OCI-LY3 (cell line): ENCODE data around the gene ST6GALNAC2.

ENCODE experiments used
- H2AFZ ChIP-seq: fragments of 200-600, 300-600 bp; shearing (Covaris generic); 2 replicates; pipeline ENCODE4 v1.6.0; 2014; ENCODE audit warnings: antibody characterized with exemption, low read depth, low read length
- H3K27ac ChIP-seq: fragments of 200-600, 300-600 bp; sonication (generic); 2 replicates; pipeline ENCODE4 v1.5.1; 2014; ENCODE audit warnings: mild to moderate bottlenecking, low read length, moderate library complexity, mixed read lengths
- H3K27me3 ChIP-seq: fragments of 200-600, 300-600 bp; sonication (generic); 2 replicates; pipeline ENCODE4 v1.6.1; 2014; ENCODE audit warnings: low read depth, low read length, mixed read lengths
- H3K36me3 ChIP-seq: fragments of 200-600, 300-600 bp; sonication (generic); replicated peaks from 2 replicates; pipeline ENCODE3; 2014; ENCODE audit warnings: low read depth, low read length, mixed read lengths
- H3K4me1 ChIP-seq: fragments of 300-600, 200-600 bp; sonication (generic); 2 replicates; pipeline ENCODE4 v1.6.1; 2014; ENCODE audit warnings: low read length, mixed read lengths
- H3K4me2 ChIP-seq: fragments of 200-600, 300-600 bp; sonication (generic); 2 replicates; pipeline ENCODE4 v1.6.1; 2014; ENCODE audit warnings: low read length, mixed read lengths
- H3K4me3 ChIP-seq: fragments of 300-600, 200-600 bp; sonication (generic); 2 replicates; pipeline ENCODE4 v1.5.1; 2014; ENCODE audit warnings: antibody characterized with exemption, mild to moderate bottlenecking, low read length, moderate library complexity
- H3K79me2 ChIP-seq: fragments of 300-600, 200-600 bp; shearing (Covaris generic); 2 replicates; pipeline ENCODE4 v1.6.1; 2014; ENCODE audit warnings: mild to moderate bottlenecking, low read length, mixed read lengths
- H3K9ac ChIP-seq: fragments of 300-600, 200-600 bp; shearing (Covaris generic); 2 replicates; pipeline ENCODE4 v1.6.0; 2014; ENCODE audit warnings: mild to moderate bottlenecking, low read length, moderate library complexity
- H3K9me3 ChIP-seq: fragments of 200-600, 300-600 bp; shearing (Covaris generic); 2 replicates; pipeline ENCODE4 v1.6.1; 2014; ENCODE audit warnings: low read length, mixed read lengths; ENCODE audit not compliant: insufficient read depth
- H4K20me1 ChIP-seq: fragments of 200-600, 300-600 bp; sonication (generic); 2 replicates; pipeline ENCODE4 v1.6.1; 2016; ENCODE audit warnings: low read length, mixed read lengths; ENCODE audit not compliant: insufficient read depth
- CTCF ChIP-seq: fragments of 200-600, 300-600 bp; sonication (generic); IDR thresholded peaks from 2 replicates; pipeline ENCODE4 v1.5.1; 2014; ENCODE audit warnings: antibody characterized with exemption, low read length, low read depth
- EZH2phosphoT487 ChIP-seq: fragments of 200-600 bp; shearing (Covaris generic); IDR thresholded peaks from 2 replicates; pipeline ENCODE4 v1.6.1; 2018; ENCODE audit warnings: antibody characterized with exemption, mixed run types, low read depth

The ST6GALNAC2 gene

GRCh38 chr17:76554131-76554530, 31.5 kb downstream of the ST6GALNAC2 start:
- H3K9me3 ChIP-seq = no peaks in the 10 kb centered on the region
- peaks cover 6% of the 10 kb centered on the region for H4K20me1 ChIP-seq
- H3K79me2 ChIP-seq = peaks cover 26% of the 10 kb centered on the region
- no peak overlapping the region for H3K4me3 ChIP-seq
- H3K9ac ChIP-seq = no peak overlapping the region
- TF ChIP-seq EZH2phosphoT487 = no peak
- no peak for TF ChIP-seq CTCF
- H3K27me3 ChIP-seq = no peaks in the 10 kb centered on the region
- no peak overlapping the region for H3K27ac ChIP-seq
- H3K36me3 ChIP-seq = peaks cover 11% of the 10 kb centered on the region
- no peak overlapping the region for H3K4me2 ChIP-seq
- no peak overlapping the region for H2AFZ ChIP-seq
- peaks cover 11% of the 10 kb centered on the region for H3K4me1 ChIP-seq

- H3K36me3 ChIP-seq = peaks cover 3% of the 10 kb centered on the region
- TF ChIP-seq EZH2phosphoT487 (no peak), CTCF (no peak)
- no peaks in the 10 kb centered on the region for H3K9me3 ChIP-seq
- peaks cover 18% of the 10 kb centered on the region for H3K79me2 ChIP-seq
- no peak overlapping the region for H3K9ac ChIP-seq
- no peaks in the 10 kb centered on the region for H3K27me3 ChIP-seq
- no peak overlapping the region for H3K4me2 ChIP-seq
- H2AFZ ChIP-seq = no peak overlapping the region
- H3K4me1 ChIP-seq = peaks cover 5% of the 10 kb centered on the region
- H4K20me1 ChIP-seq = no peaks in the 10 kb centered on the region
- H3K4me3 ChIP-seq = no peak overlapping the region
- no peak overlapping the region for H3K27ac ChIP-seq
Measured at GRCh38 chr17:76553178-76553908, 32.3 kb downstream of the ST6GALNAC2 start.

GRCh38 chr17:76551685-76552084, 34.0 kb downstream of the ST6GALNAC2 start:
- no peaks in the 10 kb centered on the region for H4K20me1 ChIP-seq
- TF ChIP-seq CTCF = no peak
- no peak overlapping the region for H3K4me2 ChIP-seq
- no peak overlapping the region for H3K9ac ChIP-seq
- H2AFZ ChIP-seq = no peak overlapping the region
- H3K79me2 ChIP-seq = peaks cover 3% of the 10 kb centered on the region
- H3K27me3 ChIP-seq = no peaks in the 10 kb centered on the region
- no peak overlapping the region for H3K27ac ChIP-seq
- H3K4me3 ChIP-seq = no peak overlapping the region
- H3K4me1 ChIP-seq = peaks cover 4% of the 10 kb centered on the region
- H3K9me3 ChIP-seq = no peaks in the 10 kb centered on the region
- H3K36me3 ChIP-seq = no peaks in the 10 kb centered on the region

- Histone ChIP-seq H3K9me3 (no peaks in the 10 kb centered on the region), H3K4me1 (no peaks in the 10 kb centered on the region), H3K36me3 (no peaks in the 10 kb centered on the region), H3K27ac (no peak overlapping the region), H4K20me1 (no peaks in the 10 kb centered on the region), H3K4me2 (no peak overlapping the region), H3K4me3 (no peak overlapping the region), H3K9ac (no peak overlapping the region), H3K79me2 (no peaks in the 10 kb centered on the region), H3K27me3 (no peaks in the 10 kb centered on the region), H2AFZ (no peak overlapping the region)
- TF ChIP-seq EZH2phosphoT487 (no peak), CTCF (no peak)
Measured at GRCh38 chr17:76550712-76551615, 34.7 kb downstream of the ST6GALNAC2 start.
